Measurements from ENCODE around the gene BMAL2.

Gene BMAL2

DNA sequence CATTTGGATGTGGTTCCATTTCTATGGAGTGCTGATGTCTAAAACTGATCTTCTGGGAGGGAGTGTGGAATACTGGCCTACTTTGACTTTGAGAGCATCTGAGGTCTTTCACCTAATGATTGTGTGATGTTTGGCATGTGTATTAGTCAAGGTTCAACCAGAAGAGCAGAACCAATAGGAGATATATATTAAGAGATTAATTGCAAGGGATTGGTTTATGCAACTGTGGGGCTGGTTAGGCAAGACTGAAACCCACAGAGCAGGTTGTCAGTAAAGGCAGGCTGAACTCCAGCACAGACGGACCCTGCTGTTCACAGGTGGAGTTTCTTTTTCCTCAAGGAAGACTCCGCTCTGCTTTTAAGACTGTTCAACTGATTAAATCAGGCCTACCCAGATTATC, 11.6 kb downstream of the BMAL2 start:
- DNase-seq: no peak
- intact Hi-C loops (cut with DNase I): no loop called here

DNA sequence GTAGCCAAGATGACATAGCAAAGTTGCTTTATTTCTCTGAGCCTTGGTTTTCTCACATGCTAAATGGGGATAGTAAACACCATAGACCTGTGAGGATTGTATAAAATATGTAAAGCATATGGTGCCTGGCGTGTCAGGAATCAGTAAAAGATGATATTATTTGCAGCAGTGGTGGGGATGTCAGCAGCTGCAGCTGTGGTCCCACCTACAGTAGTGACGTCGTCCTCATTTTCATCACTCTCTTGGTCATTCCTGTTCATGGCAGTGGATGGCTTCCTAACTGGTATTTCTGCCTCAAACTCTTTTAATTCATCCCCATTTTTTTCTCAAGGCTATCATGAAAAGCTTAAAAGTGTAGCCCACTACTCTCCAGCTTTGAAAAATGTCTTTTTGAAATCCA, 12.1 kb downstream of the BMAL2 start:
- no peak for DNase-seq
- intact Hi-C loops (cut with DNase I): no loop called here

- no peak for DNase-seq
- intact Hi-C loops (cut with DNase I): no loop called here
These were observed 12.7 kb downstream of the BMAL2 start for GRCh38 chr12:27345376-27345775.

- no peak for DNase-seq
These were observed 15.1 kb downstream of the BMAL2 start for GRCh38 chr12:27347779-27348178.

DNA sequence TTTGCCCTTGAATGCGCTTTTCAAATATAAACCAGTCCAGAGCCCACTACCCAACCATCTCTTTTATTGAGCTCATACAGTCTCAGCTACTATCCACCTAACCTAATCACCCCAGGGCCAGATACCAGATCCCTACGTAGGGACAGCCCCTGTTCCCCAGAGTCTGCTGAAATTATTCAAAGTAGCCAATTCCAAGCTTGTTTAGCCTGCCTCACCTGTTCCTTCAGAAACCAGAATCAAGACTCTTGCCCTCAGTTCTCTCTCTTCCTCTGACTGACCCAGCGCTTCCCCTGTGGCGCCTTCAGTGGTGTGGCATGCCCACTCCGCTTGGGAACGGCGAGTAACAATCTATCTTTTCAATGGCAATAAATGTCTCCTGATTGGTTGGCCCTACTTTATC, 18.8 kb downstream of the BMAL2 start:
- intact Hi-C loops (cut with DNase I): no loop called here
- no peak for DNase-seq

More at GRCh38 chr12:27347779-27348178, 15.1 kb downstream of the BMAL2 start:
- intact Hi-C loops (cut with DNase I): no loop called here

DNA sequence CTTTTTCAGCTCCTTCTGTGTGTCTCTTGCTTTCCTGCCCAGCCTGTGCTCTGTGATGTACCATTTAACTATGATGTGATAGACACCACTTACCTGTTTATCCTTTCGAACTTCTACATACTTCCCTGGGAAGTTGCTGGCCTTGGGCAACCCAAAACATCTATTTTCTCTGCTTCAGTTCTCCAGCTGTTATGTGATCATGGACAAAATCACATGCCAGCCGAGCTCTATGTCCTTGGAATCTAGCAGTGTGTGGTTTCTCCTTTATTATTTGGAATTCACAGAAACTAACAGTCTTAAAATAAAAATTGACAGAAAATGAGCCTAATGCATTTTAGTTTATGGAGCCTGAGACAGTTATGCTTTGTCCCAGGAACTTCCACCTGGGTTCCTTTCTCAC, 22.9 kb downstream of the BMAL2 start:
- intact Hi-C loops (cut with DNase I): no loop called here
- DNase-seq: no peak

GRCh38 chr12:27355979-27356378, 23.3 kb downstream of the BMAL2 start:
- DNase-seq: no peak
- intact Hi-C loops (cut with DNase I): no loop called here

- intact Hi-C loops (cut with DNase I): no loop called here
- DNase-seq: no peak
These were observed 27.1 kb downstream of the BMAL2 start for GRCh38 chr12:27359578-27360340.

DNA sequence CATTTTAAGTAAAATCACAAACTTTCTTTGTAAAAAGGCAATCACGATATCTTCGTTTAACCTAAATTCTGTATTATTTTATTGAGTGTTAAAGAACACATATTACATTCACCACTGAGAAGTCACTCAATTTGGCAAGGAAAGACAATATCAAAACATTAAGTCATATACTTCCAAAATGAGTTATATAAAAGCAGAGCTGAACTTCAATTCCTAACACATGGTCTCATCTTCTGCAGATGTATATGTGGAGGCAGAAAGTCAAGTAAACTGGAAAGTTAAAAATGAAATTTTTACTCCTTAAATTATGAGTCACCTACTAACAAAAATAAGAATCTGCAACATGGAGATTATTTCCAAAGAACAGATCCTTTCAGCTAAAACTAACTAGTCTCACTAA, 28.7 kb downstream of the BMAL2 start:
- DNase-seq: no peak
- intact Hi-C loops (cut with DNase I): no loop called here

DNA sequence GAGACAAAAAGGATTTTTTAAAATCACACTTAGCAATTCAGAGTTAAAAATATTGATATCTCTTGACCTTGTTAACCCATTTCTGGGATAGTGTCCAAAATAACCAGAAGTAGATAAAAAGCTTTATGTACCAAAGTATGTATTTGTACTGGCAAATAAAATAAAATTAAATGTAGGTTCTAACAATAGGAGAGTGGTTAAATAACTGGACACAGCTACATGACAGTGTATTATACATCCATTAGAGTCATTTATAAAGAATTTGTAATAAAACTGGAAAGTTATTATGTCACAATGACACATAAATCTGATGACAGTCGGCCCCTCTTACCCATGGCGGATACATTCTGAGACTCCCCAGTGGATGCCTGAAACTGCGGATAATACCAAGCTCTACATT, 34.0 kb downstream of the BMAL2 start:
- DNase-seq: no peak
- intact Hi-C loops (cut with DNase I): no loop called here

GRCh38 chr12:27367078-27367477, 34.4 kb downstream of the BMAL2 start:
- DNase-seq: no peak
- intact Hi-C loops (cut with DNase I): no loop called here

- intact Hi-C loops (cut with DNase I): no loop called here
- no peak for DNase-seq
These were observed 49.6 kb downstream of the BMAL2 start for GRCh38 chr12:27382171-27382795.
